Measurements from ENCODE around the gene FUT3. TPM values are rescaled to one million over a fixed set of nuclear protein-coding genes. Genes with fewer than 3 reads are reported as not detected.
A peak's percentile ranks its signal among the peaks of the same experiment; 100 is the strongest.

The FUT3 gene
- total and polyA plus RNA-seq, 2 donors (not counting 1 experiment from before 2014, with no cell fraction given), result not detected

- Histone ChIP-seq H3K9ac (ENCODE audit: insufficient read depth, low read length) (no peak overlapping the region), H3K79me2 (ENCODE audit: control insufficient read depth, insufficient read depth, low read length) (no peaks in the 10 kb centered on the region), H3K36me3 (ENCODE audit: control insufficient read depth, insufficient read depth, low read length) (no peaks in the 10 kb centered on the region), H3K27me3 (ENCODE audit: control insufficient read depth, insufficient read depth, low read length) (peaks cover 19% of the 10 kb centered on the region), H3K4me3 (replicated peaks in 1 of 4; ENCODE audit: control extremely low read depth in 1 of 4, insufficient read depth in 1 of 4, low read depth in 3 of 4, low read length in 4 of 4) (no peak overlapping the region), H3K4me1 (ENCODE audit: control insufficient read depth, extremely low read depth, insufficient read depth, low read length) (no peaks in the 10 kb centered on the region), H3K4me2 (ENCODE audit: extremely low read depth, insufficient read depth, low read length) (no peak overlapping the region), H3K27ac (ENCODE audit: insufficient read depth, low read length) (no peak overlapping the region), H2AFZ (ENCODE audit: low read length) (no peak overlapping the region), H4K20me1 (ENCODE audit: control insufficient read depth, extremely low read depth, insufficient read depth, low read length) (no peaks in the 10 kb centered on the region), H3K9me3 (ENCODE audit: control insufficient read depth, insufficient read depth, low read depth, low read length) (no peaks in the 10 kb centered on the region)
- peak; percentile 24 for TF ChIP-seq EZH2 (IDR thresholded peaks at IDR 0.05; ENCODE audit: low read length, missing control alignments)
- no peak for TF ChIP-seq CTCF (conservative IDR thresholded peaks at IDR 0.05 in 1 of 2, IDR thresholded peaks at IDR 0.05 in 1 of 2; ENCODE audit: low read depth in 1 of 2, low read length in 2 of 2)
- DNase-seq (ENCODE audit: low read depth in 2 of 2), result no peak
These were observed 21.5 kb downstream of the FUT3 start for GRCh38 chr19:5829567-5830310.

DNA sequence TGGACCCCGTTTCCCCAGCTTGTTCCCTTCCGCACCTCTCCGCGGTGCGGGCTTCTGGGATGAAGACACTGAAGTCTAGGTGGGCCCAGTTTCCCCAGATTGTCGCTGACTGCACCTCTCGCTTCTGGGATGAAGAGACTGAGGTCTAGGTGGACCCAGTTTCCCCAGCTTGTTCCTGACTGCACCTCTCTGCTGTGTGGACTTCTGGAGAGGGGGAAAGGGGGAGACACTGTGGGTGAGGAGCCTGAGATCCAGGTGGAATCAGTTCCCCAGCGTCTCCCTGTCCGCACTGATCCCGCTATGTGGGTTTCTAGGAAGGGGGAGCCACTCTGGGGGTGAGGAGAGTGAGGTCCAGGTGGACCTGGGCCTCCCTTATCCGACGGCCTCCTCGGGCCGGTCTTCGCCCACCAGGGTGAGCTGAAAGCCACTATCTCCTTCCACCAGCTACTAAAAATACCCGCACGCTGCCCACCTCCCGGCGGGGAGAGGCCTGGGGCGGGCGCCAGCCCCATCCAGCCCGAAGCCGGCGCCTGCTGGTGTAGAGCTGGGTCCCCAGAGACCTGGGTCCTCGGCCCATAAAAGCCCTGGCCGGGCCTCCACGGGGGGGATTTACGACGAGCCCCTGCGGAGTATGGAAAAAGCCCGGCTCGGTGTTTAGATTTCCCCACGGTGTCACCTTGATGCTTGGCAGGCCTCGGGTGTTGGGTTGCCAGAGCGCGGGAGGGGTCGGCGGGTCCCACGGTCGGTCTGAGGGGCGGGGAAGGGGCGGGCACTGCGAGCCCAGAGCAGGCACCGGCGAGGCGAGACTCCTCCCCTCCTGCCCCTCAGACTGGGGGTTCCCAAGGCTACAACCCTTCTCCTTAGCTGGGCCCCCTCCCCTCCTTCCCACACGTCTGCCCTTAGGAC is 22.3 kb downstream of the FUT3 start:
- H4K20me1 ChIP-seq (ENCODE audit: control insufficient read depth, extremely low read depth, insufficient read depth, low read length), result no peaks in the 10 kb centered on the region
- TF ChIP-seq EZH2 (IDR thresholded peaks at IDR 0.05; ENCODE audit: low read length, missing control alignments), result peak; percentile 93
- no peak for TF ChIP-seq CTCF (conservative IDR thresholded peaks at IDR 0.05 in 1 of 2, IDR thresholded peaks at IDR 0.05 in 1 of 2; ENCODE audit: low read depth in 1 of 2, low read length in 2 of 2)
- peaks cover 19% of the 10 kb centered on the region for H3K27me3 ChIP-seq (ENCODE audit: control insufficient read depth, insufficient read depth, low read length)
- no peaks in the 10 kb centered on the region for H3K9me3 ChIP-seq (ENCODE audit: control insufficient read depth, insufficient read depth, low read depth, low read length)
- H3K79me2 ChIP-seq (ENCODE audit: control insufficient read depth, insufficient read depth, low read length), result no peaks in the 10 kb centered on the region
- no peak overlapping the region for H3K27ac ChIP-seq (ENCODE audit: insufficient read depth, low read length)
- peak overlapping the region; percentile 51 for H3K4me2 ChIP-seq (ENCODE audit: extremely low read depth, insufficient read depth, low read length)
- H3K36me3 ChIP-seq (ENCODE audit: control insufficient read depth, insufficient read depth, low read length), result no peaks in the 10 kb centered on the region
- H2AFZ ChIP-seq (ENCODE audit: low read length), result peak overlapping the region; percentile 4
- H3K4me3 ChIP-seq (replicated peaks in 1 of 4; ENCODE audit: control extremely low read depth in 1 of 4, insufficient read depth in 1 of 4, low read depth in 3 of 4, low read length in 4 of 4), result peak overlapping the region; percentile 11 to 77 (median 41)
- peak overlapping the region; percentile 30 for H3K9ac ChIP-seq (ENCODE audit: insufficient read depth, low read length)
- DNase-seq (ENCODE audit: low read depth in 2 of 2), result peak in 1 of 2 donors; percentile 5
- no peaks in the 10 kb centered on the region for H3K4me1 ChIP-seq (ENCODE audit: control insufficient read depth, extremely low read depth, insufficient read depth, low read length)
